Measurements from ENCODE around the gene OPTN. TPM values are rescaled to one million over a fixed set of nuclear protein-coding genes. Genes with fewer than 3 reads are reported as not detected.
A peak's percentile ranks its signal among the peaks of the same experiment; 100 is the strongest.

Gene OPTN
- total RNA-seq (2013; cell fraction: nucleolus; rRNA removed): 38.6 and 39.9 TPM in 2 replicates
- total RNA-seq (2014; rRNA removed) (20.0 and 26.9 TPM in 2 replicates), total RNA-seq (2014; rRNA removed; fragmentation: Illumina TruSeq; extraction: Trizol) (25.0 and 28.1 TPM in 2 replicates), total RNA-seq (2021) (34.0 and 34.8 TPM in 2 replicates), polyA plus RNA-seq (2011; rRNA removed) (42.4 and 52.7 TPM in 2 replicates), polyA plus RNA-seq (2014; fragmentation: Illumina TruSeq; extraction: Trizol) (26.1 and 28.1 TPM in 2 replicates), polyA plus RNA-seq (2014; fragmentation: Nextera tagmentation; extraction: Ambion mirVana) (10 to 100 TPM; 15.2 to 22.3 TPM), polyA plus RNA-seq (2014; rRNA removed) (20.2 and 25.9 TPM in 2 replicates), polyA plus RNA-seq (2016; fragmentation: Nextera tagmentation; extraction: Ambion mirVana) (10 to 100 TPM; 30.6 to 32.3 TPM), polyA minus RNA-seq (2011; rRNA and poly(A)+ RNA removed) (20.2 and 33.3 TPM in 2 replicates), Bru-seq, nascent RNA (percentile 89 among the genes with signal in this experiment), BruChase-seq, experiment 1, labeled RNA remaining after a 6-hour chase (percentile 88 among the genes with signal in this experiment), BruChase-seq, experiment 2, labeled RNA remaining after a 2-hour chase (percentile 86 among the genes with signal in this experiment)
- 21.7 TPM for polyA plus RNA-seq (2011; ENCODE audit: low read depth)
- 15.6 and 19.0 TPM in 2 replicates for polyA plus RNA-seq (2011; cell fraction: cytosol; rRNA removed)
- 30.3 and 34.8 TPM in 2 replicates for polyA plus RNA-seq (2011; cell fraction: nucleus; rRNA removed)
- 42.8 and 49.7 TPM in 2 replicates for polyA plus RNA-seq (2012)
- polyA minus RNA-seq (2011; cell fraction: cytosol; rRNA and poly(A)+ RNA removed): 8.3 and 8.8 TPM in 2 replicates
- 12.0 and 16.3 TPM in 2 replicates for polyA minus RNA-seq (2011; cell fraction: nucleus; rRNA and poly(A)+ RNA removed)
- long read RNA-seq, experiment 1, transcript OPTN-205 (14 exons, 3,321 nt): major isoform, 13 of 33 reads
- long read RNA-seq, experiment 1, partial matches to known transcripts: 6 of 33 reads
- long read RNA-seq, experiment 1, other reads (novel, unspliced or antisense): 12 of 33 reads
- long read RNA-seq, experiment 2, transcript OPTN-205 (14 exons, 3,321 nt): major isoform, 75 of 175 reads
- long read RNA-seq, experiment 2, partial matches to known transcripts: 46 of 175 reads
- long read RNA-seq, experiment 2, other reads (novel, unspliced or antisense): 44 of 175 reads

GRCh38 chr10:13099666-13100348 is at the start of gene OPTN:
OPTN (plus strand) TSS chr10:13100163; CDS start chr10:13109123, 8,960 bp downstream.
- WGBS (ENCODE audit: insufficient coverage, insufficient replicate concordance, low lambda C conversion rate, missing lambda C conversion rate): under 1% methylated on average over 27 of the region's 54 CpGs
- H3K9me3 ChIP-seq (replicated peaks; ENCODE audit: control insufficient read depth, insufficient read depth, low read length): no peaks in the 10 kb centered on the region
- no peaks in the 10 kb centered on the region for H3K36me3 ChIP-seq (ENCODE audit: control insufficient read depth in 2 of 2, insufficient read depth in 2 of 2, low read length in 1 of 2)
- BruUV-seq (replicated peaks): no TSS peak
- in situ Hi-C loops (cut with MboI): no loop called here
- no peak for FAIRE-seq
- no peaks in the 10 kb centered on the region for H4K20me1 ChIP-seq (ENCODE audit: control insufficient read depth, insufficient read depth)
- H3K27ac ChIP-seq (ENCODE audit: control insufficient read depth, insufficient read depth): peak within 1 kb of the TSS; percentile 46
- peak; percentile 85 for ATAC-seq
- intact Hi-C loops (cut with micrococcal nuclease; ENCODE audit: unreplicated experiment): loop anchor here (5.0 kb wide), 1 partner anchor 247 kb away; the partner anchor contains the start of gene SEPHS1
- ChIA-PET SMC1A (ENCODE audit: uncharacterized antibody, unreplicated experiment) (interaction anchor here (0.6 to 1.3 kb wide), 6 partner anchors 14 to 489 kb away, joined by 3 to 4 read pairs (median 3); partner anchors contain the start of genes MCM10 and PHYH), CTCF (interaction anchor here (0.6 to 2.3 kb wide), 19 partner anchors 9 to 1310 kb away, joined by 3 to 19 read pairs (median 3); partner anchors contain the start of gene PHYH), RAD21 (ENCODE audit: unreplicated experiment) (interaction anchor here (0.6 to 1.4 kb wide), 10 partner anchors 17 to 884 kb away, joined by 3 to 6 read pairs (median 3); no protein-coding TSS in a partner anchor), POLR2A (interaction anchor here (0.6 to 1.0 kb wide), 2 partner anchors 203 to 318 kb away, joined by 3 to 4 read pairs; no protein-coding TSS in a partner anchor)
- peak within 1 kb of the TSS; percentile 73 for H3K4me2 ChIP-seq (ENCODE audit: control insufficient read depth, insufficient read depth)
- peaks cover 19% of the 10 kb centered on the region for H3K79me2 ChIP-seq (ENCODE audit: control insufficient read depth, insufficient read depth, low read length)
- peak within 1 kb of the TSS; percentile 66 for H2AFZ ChIP-seq (ENCODE audit: control insufficient read depth, low read depth, low read length)
- peaks cover 8% of the 10 kb centered on the region for H3K4me1 ChIP-seq (ENCODE audit: control insufficient read depth, insufficient read depth, low read length)
- DNase-seq (ENCODE audit: low read depth, low spot score): peak; percentile 54
- no peaks in the 10 kb centered on the region for H3K27me3 ChIP-seq (replicated peaks in 1 of 2; ENCODE audit: control insufficient read depth in 2 of 2, insufficient read depth in 2 of 2, low read length in 1 of 2)
- H3K9ac ChIP-seq (ENCODE audit: control insufficient read depth, insufficient read depth, low read length): peak within 1 kb of the TSS; percentile 70
- peak within 1 kb of the TSS; percentile 98 for H3K4me3 ChIP-seq
- TF ChIP-seq RAD21 (IDR thresholded peaks at IDR 0.05; ENCODE audit: insufficient read depth, low read depth, low read length): peak; percentile 52
- TF ChIP-seq IRF5 (IDR thresholded peaks at IDR 0.05; ENCODE audit: borderline replicate concordance): no peak
- TF ChIP-seq TCF12 (IDR thresholded peaks at IDR 0.05; ENCODE audit: low read depth, low read length): 0 out of 2 replicates have a peak, but pooled peaks have one; percentile 14
- TF ChIP-seq POLR2A (IDR thresholded peaks at IDR 0.05; ENCODE audit: low read depth, low read length): peak; percentile 84
- TF ChIP-seq TCF3 (IDR thresholded peaks at IDR 0.05; ENCODE audit: borderline replicate concordance, insufficient read depth, low read depth, low read length): 0 out of 2 replicates have a peak, but pooled peaks have one; percentile 8
- TF ChIP-seq YBX1 (IDR thresholded peaks at IDR 0.05): no peak
- 0 out of 2 replicates have a peak, but pooled peaks have one; percentile 17 for TF ChIP-seq SMC3 (IDR thresholded peaks at IDR 0.05; ENCODE audit: borderline replicate concordance, low read length)
- peak; percentile 74; the same call in 1 of the 2 replicates for TF ChIP-seq LARP7 (IDR thresholded peaks at IDR 0.05)
- TF ChIP-seq BHLHE40 (IDR thresholded peaks at IDR 0.05; ENCODE audit: borderline replicate concordance in 1 of 2, low read depth in 2 of 2, low read length in 1 of 2): peak in 1 of 2 experiments; percentile 39; a peak in 2 of 4 replicates
- no peak for TF ChIP-seq SMAD5 (IDR thresholded peaks at IDR 0.05; ENCODE audit: low read depth)
- peak; percentile 61 for TF ChIP-seq NR2F1 (conservative IDR thresholded peaks at IDR 0.05)
- TF ChIP-seq ZNF384 (IDR thresholded peaks at IDR 0.05; ENCODE audit: borderline replicate concordance, low read depth, low read length): 0 out of 2 replicates have a peak, but pooled peaks have one; percentile 2
- TF ChIP-seq USF1 (IDR thresholded peaks at IDR 0.05; ENCODE audit: borderline replicate concordance, extremely low read length, insufficient read depth, low read depth, low read length): peak; percentile 25
- TF ChIP-seq GATAD2B (conservative IDR thresholded peaks at IDR 0.05; ENCODE audit: low read depth): 0 out of 2 replicates have a peak, but pooled peaks have one; percentile 67
- TF ChIP-seq ELK1 (IDR thresholded peaks at IDR 0.05; ENCODE audit: low read depth, low read length): no peak
